GM23338 (cell line): Measurements from ENCODE around the gene SNAPC2.

ENCODE experiments used
- EZH2 ChIP-seq: fragments of 200-600 bp; sonication (generic); IDR thresholded peaks from one replicate; pipeline ENCODE4 v1.8.0; 2017; ENCODE audit warnings: antibody characterized with exemption, mild to moderate bottlenecking, low read depth; ENCODE audit not compliant: unreplicated experiment
- EZH2phosphoT487 ChIP-seq: fragments of 200-600 bp; sonication (generic); IDR thresholded peaks from one replicate; pipeline ENCODE4 v1.8.1; 2018; ENCODE audit warnings: antibody characterized with exemption; ENCODE audit not compliant: unreplicated experiment
- ZNF331 ChIP-seq: fragments of 250-450 bp; sonication (Bioruptor Pico); IDR thresholded peaks from 2 replicates; pipeline ENCODE4 v1.5.0; 2020; ENCODE audit warnings: low read depth, mild to moderate bottlenecking, moderate library complexity
- TF ChIP-seq, protein P1 (sequence below), 2 experiments: fragments of 200-600 bp in 1 of 2; sonication (generic) in 1 of 2; conservative IDR thresholded peaks; 2 replicates each; pipeline versions ENCODE4 v1.5.1 to v1.6.1; 2016 to 2017; ENCODE audit warnings: antibody characterized with exemption in 2 of 2, low read depth in 2 of 2, mild to moderate bottlenecking in 2 of 2, moderate library complexity in 1 of 2

DNA sequence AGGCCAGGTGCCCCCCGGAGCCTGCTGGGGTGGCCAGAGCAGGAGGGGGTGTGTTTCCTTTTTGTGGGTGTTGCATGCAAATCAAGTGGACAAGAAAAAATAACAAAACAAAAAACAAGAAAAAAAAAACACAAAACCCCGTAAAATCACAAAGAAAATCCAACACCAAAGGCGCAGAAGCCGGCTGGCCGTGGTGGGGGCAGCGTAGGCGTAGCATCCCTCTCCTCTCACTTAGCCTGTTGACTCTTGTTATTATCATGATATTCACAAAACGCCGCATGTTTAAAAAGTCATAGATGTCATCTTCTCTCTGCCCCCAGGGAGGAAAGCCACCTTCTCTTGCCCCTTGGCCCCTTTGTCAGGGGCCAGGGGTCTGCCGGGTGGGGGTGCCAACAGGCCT, 6.5 kb upstream of the SNAPC2 start:
- TF ChIP-seq, protein P1, sequence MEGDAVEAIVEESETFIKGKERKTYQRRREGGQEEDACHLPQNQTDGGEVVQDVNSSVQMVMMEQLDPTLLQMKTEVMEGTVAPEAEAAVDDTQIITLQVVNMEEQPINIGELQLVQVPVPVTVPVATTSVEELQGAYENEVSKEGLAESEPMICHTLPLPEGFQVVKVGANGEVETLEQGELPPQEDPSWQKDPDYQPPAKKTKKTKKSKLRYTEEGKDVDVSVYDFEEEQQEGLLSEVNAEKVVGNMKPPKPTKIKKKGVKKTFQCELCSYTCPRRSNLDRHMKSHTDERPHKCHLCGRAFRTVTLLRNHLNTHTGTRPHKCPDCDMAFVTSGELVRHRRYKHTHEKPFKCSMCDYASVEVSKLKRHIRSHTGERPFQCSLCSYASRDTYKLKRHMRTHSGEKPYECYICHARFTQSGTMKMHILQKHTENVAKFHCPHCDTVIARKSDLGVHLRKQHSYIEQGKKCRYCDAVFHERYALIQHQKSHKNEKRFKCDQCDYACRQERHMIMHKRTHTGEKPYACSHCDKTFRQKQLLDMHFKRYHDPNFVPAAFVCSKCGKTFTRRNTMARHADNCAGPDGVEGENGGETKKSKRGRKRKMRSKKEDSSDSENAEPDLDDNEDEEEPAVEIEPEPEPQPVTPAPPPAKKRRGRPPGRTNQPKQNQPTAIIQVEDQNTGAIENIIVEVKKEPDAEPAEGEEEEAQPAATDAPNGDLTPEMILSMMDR (conservative IDR thresholded peaks at IDR 0.05; ENCODE audit: low read depth in 2 of 2) = no peak
- TF ChIP-seq EZH2phosphoT487 (no peak), EZH2 (no peak), ZNF331 (no peak)
